OCI-LY7 (cell line): ENCODE measurements around the gene PRSS50.

ENCODE experiments used
- EZH2phosphoT487 ChIP-seq: fragments of 200-600 bp; sonication (generic); IDR thresholded peaks from 2 replicates; pipeline ENCODE4 v1.6.1; 2018; ENCODE audit warnings: low read depth, borderline replicate concordance, mild to moderate bottlenecking, mixed run types, antibody characterized with exemption, low read length, moderate library complexity, mixed read lengths
- TF ChIP-seq, protein P1 (sequence below): fragments of 200-600 bp; sonication (generic); conservative IDR thresholded peaks from 2 replicates; pipeline ENCODE4 v1.5.1; 2014; ENCODE audit warnings: mild to moderate bottlenecking, antibody characterized with exemption, low read length, moderate library complexity, mixed read lengths

DNA sequence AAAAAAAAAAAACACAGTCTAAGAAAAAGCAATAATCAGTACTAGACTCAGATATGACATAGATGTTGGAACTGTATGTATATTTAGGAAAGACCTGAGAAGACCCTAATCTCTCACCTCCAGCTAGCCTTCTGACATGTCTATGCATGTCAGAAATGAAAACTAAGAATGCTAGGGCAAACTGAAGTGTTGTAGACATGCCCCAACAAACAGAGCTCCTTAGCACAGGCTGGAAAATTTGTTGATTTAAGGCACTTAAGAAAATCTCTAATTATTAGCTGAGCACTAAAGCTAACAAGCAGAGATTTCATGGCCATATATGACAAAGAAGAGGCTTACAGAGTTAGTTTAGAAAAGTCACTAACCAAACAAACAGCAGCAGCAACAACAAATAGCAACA, 45.5 kb upstream of the PRSS50 start:
- TF ChIP-seq, protein P1, sequence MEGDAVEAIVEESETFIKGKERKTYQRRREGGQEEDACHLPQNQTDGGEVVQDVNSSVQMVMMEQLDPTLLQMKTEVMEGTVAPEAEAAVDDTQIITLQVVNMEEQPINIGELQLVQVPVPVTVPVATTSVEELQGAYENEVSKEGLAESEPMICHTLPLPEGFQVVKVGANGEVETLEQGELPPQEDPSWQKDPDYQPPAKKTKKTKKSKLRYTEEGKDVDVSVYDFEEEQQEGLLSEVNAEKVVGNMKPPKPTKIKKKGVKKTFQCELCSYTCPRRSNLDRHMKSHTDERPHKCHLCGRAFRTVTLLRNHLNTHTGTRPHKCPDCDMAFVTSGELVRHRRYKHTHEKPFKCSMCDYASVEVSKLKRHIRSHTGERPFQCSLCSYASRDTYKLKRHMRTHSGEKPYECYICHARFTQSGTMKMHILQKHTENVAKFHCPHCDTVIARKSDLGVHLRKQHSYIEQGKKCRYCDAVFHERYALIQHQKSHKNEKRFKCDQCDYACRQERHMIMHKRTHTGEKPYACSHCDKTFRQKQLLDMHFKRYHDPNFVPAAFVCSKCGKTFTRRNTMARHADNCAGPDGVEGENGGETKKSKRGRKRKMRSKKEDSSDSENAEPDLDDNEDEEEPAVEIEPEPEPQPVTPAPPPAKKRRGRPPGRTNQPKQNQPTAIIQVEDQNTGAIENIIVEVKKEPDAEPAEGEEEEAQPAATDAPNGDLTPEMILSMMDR = no peak
- TF ChIP-seq EZH2phosphoT487 = no peak
